Type B pancreatic cell (in vitro differentiated cells): ENCODE data around the gene ACOX1. TPM values are rescaled to one million over a fixed set of nuclear protein-coding genes. Genes with fewer than 3 reads are reported as not detected.

Experiments used
- DNase-seq: peaks from one replicate; pipeline ENCODE4 v3.0.0; 2021; ENCODE audit warnings: mixed read lengths; ENCODE audit not compliant: unreplicated experiment; ENCODE audit errors: extremely low spot score
- H3K27ac Mint-ChIP-seq: 2 replicates; pipeline ENCODE4 v1.8.0; 2021; ENCODE audit warnings: mild to moderate bottlenecking, mixed read lengths
- H3K27me3 Mint-ChIP-seq: 2 replicates; pipeline ENCODE4 v1.8.0; 2021; ENCODE audit warnings: mixed read lengths
- H3K36me3 Mint-ChIP-seq: 2 replicates; pipeline ENCODE4 v1.8.0; 2021; ENCODE audit warnings: mixed read lengths
- H3K4me1 Mint-ChIP-seq: one replicate; pipeline ENCODE4 v1.8.0; 2021; ENCODE audit warnings: mixed read lengths; ENCODE audit not compliant: unreplicated experiment
- H3K4me3 Mint-ChIP-seq: 2 replicates; pipeline ENCODE4 v1.8.0; 2021; ENCODE audit warnings: mild to moderate bottlenecking, mixed read lengths
- H3K9me3 Mint-ChIP-seq: 2 replicates; pipeline ENCODE4 v1.8.0; 2021; ENCODE audit warnings: mixed read lengths
- CTCF ChIP-seq: fragments of 200-600 bp; sonication (generic); conservative IDR thresholded peaks from 2 replicates; pipeline ENCODE4 v1.5.0; 2021; ENCODE audit warnings: antibody characterized with exemption, mild to moderate bottlenecking
- total RNA-seq: library from RNA; stranded (reverse); gene quantifications from 2 replicates; pipeline ENCODE4 v1.2.1, GENCODE V29; 2021; ENCODE audit warnings: low replicate concordance

ACOX1 gene
- total RNA-seq, 1 donor from 2014 or later = 48.5 TPM

- no peak for TF ChIP-seq CTCF
- no peaks in the 10 kb centered on the region for H3K27me3 Mint-ChIP-seq
- no peak for DNase-seq
- H3K9me3 Mint-ChIP-seq = no peaks in the 10 kb centered on the region
- H3K27ac Mint-ChIP-seq = peak overlapping the region; percentile 89
- no peaks in the 10 kb centered on the region for H3K36me3 Mint-ChIP-seq
- no peaks in the 10 kb centered on the region for H3K4me1 Mint-ChIP-seq
- H3K4me3 Mint-ChIP-seq = no peak overlapping the region
Observed at GRCh38 chr17:75933808-75934207, 45.2 kb downstream of the ACOX1 start.

GRCh38 chr17:75932852-75933251 lies 46.1 kb downstream of the ACOX1 start:
- no peaks in the 10 kb centered on the region for H3K36me3 Mint-ChIP-seq
- TF ChIP-seq CTCF = no peak
- peak overlapping the region; percentile 89 for H3K27ac Mint-ChIP-seq
- no peak for DNase-seq
- no peaks in the 10 kb centered on the region for H3K9me3 Mint-ChIP-seq
- no peaks in the 10 kb centered on the region for H3K4me1 Mint-ChIP-seq
- peak overlapping the region; percentile 74 for H3K4me3 Mint-ChIP-seq
- no peaks in the 10 kb centered on the region for H3K27me3 Mint-ChIP-seq

GRCh38 chr17:75931062-75931461 lies 47.9 kb downstream of the ACOX1 start:
- Mint-ChIP-seq H3K9me3 (no peaks in the 10 kb centered on the region), H3K27ac (no peak overlapping the region), H3K4me1 (no peaks in the 10 kb centered on the region), H3K36me3 (no peaks in the 10 kb centered on the region), H3K27me3 (no peaks in the 10 kb centered on the region), H3K4me3 (no peak overlapping the region)
- TF ChIP-seq CTCF = no peak
- DNase-seq = no peak

- no peak for DNase-seq
- no peak overlapping the region for H3K4me3 Mint-ChIP-seq
- no peaks in the 10 kb centered on the region for H3K36me3 Mint-ChIP-seq
- no peaks in the 10 kb centered on the region for H3K4me1 Mint-ChIP-seq
- H3K9me3 Mint-ChIP-seq = no peaks in the 10 kb centered on the region
- H3K27ac Mint-ChIP-seq = no peak overlapping the region
- H3K27me3 Mint-ChIP-seq = no peaks in the 10 kb centered on the region
- peak; percentile 61 for TF ChIP-seq CTCF
Observed at GRCh38 chr17:75927286-75927922, 51.6 kb downstream of the ACOX1 start.

- no peak overlapping the region for H3K27ac Mint-ChIP-seq
- no peak for DNase-seq
- no peaks in the 10 kb centered on the region for H3K9me3 Mint-ChIP-seq
- no peak for TF ChIP-seq CTCF
- no peaks in the 10 kb centered on the region for H3K36me3 Mint-ChIP-seq
- H3K4me3 Mint-ChIP-seq = no peak overlapping the region
- no peaks in the 10 kb centered on the region for H3K27me3 Mint-ChIP-seq
- no peaks in the 10 kb centered on the region for H3K4me1 Mint-ChIP-seq
Observed at GRCh38 chr17:75926456-75926855, 52.5 kb downstream of the ACOX1 start.

- DNase-seq = no peak
- Mint-ChIP-seq H3K27ac (no peak overlapping the region), H3K4me1 (no peaks in the 10 kb centered on the region), H3K27me3 (no peaks in the 10 kb centered on the region), H3K36me3 (no peaks in the 10 kb centered on the region), H3K9me3 (no peaks in the 10 kb centered on the region), H3K4me3 (no peak overlapping the region)
- TF ChIP-seq CTCF = no peak
Observed at GRCh38 chr17:75925912-75926311, 53.1 kb downstream of the ACOX1 start.
